Measurements from ENCODE around the gene OR8D1.

- TF ChIP-seq CTCF (IDR thresholded peaks at IDR 0.05) (no peak), POLR2A (IDR thresholded peaks at IDR 0.05) (no peak)
Measured at GRCh38 chr11:124339396-124340141, 25.8 kb upstream of the OR8D1 start.
